Upper lobe of left lung (tissue), 6 donors: Measurements from ENCODE around the gene COPRS. TPM values are rescaled to one million over a fixed set of nuclear protein-coding genes. Genes with fewer than 3 reads are reported as not detected.
"Not testable (repeated sequence)": the region's sequence is repeated elsewhere in the genome, so short reads cannot be mapped to it uniquely, and the experiment has no call there.

ENCODE experiments used
- ATAC-seq, 2 donors: fragments of 200-7000 bp; cut with Tn5 transposase; one replicate each; pipeline ENCODE4 v1.9.1; 2022; ENCODE audit warnings: mild to moderate bottlenecking in 2 of 2, moderate library complexity in 2 of 2; ENCODE audit not compliant: low FRiP score in 2 of 2
- DNase-seq, 2 donors: peaks; one replicate each; pipeline ENCODE4 v3.0.0-alpha.2; 2019 to 2020
- H3K27ac ChIP-seq, 4 donors: fragments of 200-600 bp; sonication (generic); one replicate each; pipeline ENCODE4 v1.5.1; 2016 to 2019
- H3K27me3 ChIP-seq, 4 donors: fragments of 200-600 bp; sonication (generic); one replicate each; pipeline ENCODE4 v1.5.1; 2017 to 2019
- H3K36me3 ChIP-seq, 4 donors: fragments of 200-600 bp; sonication (generic); one replicate each; pipeline ENCODE4 v1.5.1; 2016 to 2019
- H3K4me1 ChIP-seq, 4 donors: fragments of 200-600 bp; sonication (generic); one replicate each; pipeline ENCODE4 v1.5.1; 2018 to 2019
- H3K4me3 ChIP-seq, 4 donors: fragments of 200-600 bp; sonication (generic); one replicate each; pipeline ENCODE4 v1.5.1; 2017 to 2019; ENCODE audit warnings: mild to moderate bottlenecking in 2 of 4, moderate library complexity in 1 of 4
- H3K9me3 ChIP-seq, 4 donors: fragments of 200-600 bp; sonication (generic); one replicate each; pipeline ENCODE4 v1.5.1; 2018 to 2019
- EP300 ChIP-seq, 4 donors: sonication (generic); formaldehyde crosslinking; IDR thresholded peaks; one replicate each; pipeline ENCODE4 v1.5.1; 2017; ENCODE audit warnings: antibody characterized with exemption in 4 of 4, control low read depth in 2 of 4
- POLR2A ChIP-seq, 4 donors: fragments of 450-650 bp; IDR thresholded peaks; one replicate each; pipeline ENCODE4 v1.5.1; 2016 to 2017; ENCODE audit warnings: antibody characterized with exemption in 4 of 4, mild to moderate bottlenecking in 2 of 4
- POLR2AphosphoS5 ChIP-seq, 2 donors: sonication (generic); formaldehyde crosslinking; IDR thresholded peaks; one replicate each; pipeline ENCODE4 v1.5.1; 2017; ENCODE audit warnings: antibody characterized with exemption in 2 of 2
- WGBS, 2 donors: methylation state at CpG; one replicate each; pipeline ENCODE4 v1.1.5; 2017 to 2018; 5-methylcytosine and 5-hydroxymethylcytosine counted together
- total RNA-seq, 6 donors: library from RNA; depleted of rRNA in 4 of 6; stranded (reverse); fragments of >200 nt in 4 of 6; gene quantifications; one replicate each; pipeline versions ENCODE4 v1.1.0 to v1.2.1, GENCODE V29; 2016 to 2021
- TF ChIP-seq, protein P1 (sequence below), 6 experiments: fragments of 450-650 bp in 4 of 6; fragments of 200-600 bp in 2 of 6; sonication (generic) in 2 of 6; IDR thresholded peaks; one replicate each; pipeline ENCODE4 v1.5.1; 2016 to 2019; ENCODE audit warnings: antibody characterized with exemption in 6 of 6
- donor health status: DM: no; HTN: no; CAD: no; lungs with moderate emphysema.
- donor health status: DM: no; HTN: yes; CAD: no; lungs with severe emphysema.

COPRS gene
- total RNA-seq, 6 donors from 2014 or later, result 13.6 to 84.8 (median 44.1) TPM

DNA sequence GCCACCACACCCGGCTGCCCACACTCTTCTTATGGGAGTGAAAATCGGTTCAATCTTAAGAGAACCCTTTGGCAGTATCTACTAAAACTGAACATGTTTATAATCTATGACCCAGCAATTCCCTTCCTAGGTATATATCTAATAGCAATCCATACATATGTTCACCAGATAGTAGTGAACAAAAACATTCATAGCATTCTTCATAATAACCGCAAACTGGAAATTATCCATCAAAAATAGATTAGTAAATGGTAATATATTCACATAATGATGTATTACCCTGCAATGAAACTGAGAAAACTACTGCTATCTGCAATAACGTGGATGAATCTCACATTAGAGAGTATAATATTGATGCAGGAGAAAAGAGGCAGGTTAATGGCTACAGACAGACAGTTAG is 23.1 kb downstream of the COPRS start:
- H3K36me3 ChIP-seq, result no peaks in the 10 kb centered on the region
- no peak for ATAC-seq
- no peaks in the 10 kb centered on the region for H3K9me3 ChIP-seq
- 91 to 94% methylated on average over 4 of the region's 4 CpGs for WGBS, 2 donors
- H3K27ac ChIP-seq, result no peak overlapping the region
- no peak for DNase-seq
- no peaks in the 10 kb centered on the region for H3K4me1 ChIP-seq
- H3K4me3 ChIP-seq, result no peak overlapping the region
- H3K27me3 ChIP-seq, result no peaks in the 10 kb centered on the region
- TF ChIP-seq POLR2AphosphoS5 (IDR thresholded peaks at IDR 0.05) (no peak), POLR2A (IDR thresholded peaks at IDR 0.05) (no peak), EP300 (IDR thresholded peaks at IDR 0.05) (no peak)
- TF ChIP-seq, protein P1, sequence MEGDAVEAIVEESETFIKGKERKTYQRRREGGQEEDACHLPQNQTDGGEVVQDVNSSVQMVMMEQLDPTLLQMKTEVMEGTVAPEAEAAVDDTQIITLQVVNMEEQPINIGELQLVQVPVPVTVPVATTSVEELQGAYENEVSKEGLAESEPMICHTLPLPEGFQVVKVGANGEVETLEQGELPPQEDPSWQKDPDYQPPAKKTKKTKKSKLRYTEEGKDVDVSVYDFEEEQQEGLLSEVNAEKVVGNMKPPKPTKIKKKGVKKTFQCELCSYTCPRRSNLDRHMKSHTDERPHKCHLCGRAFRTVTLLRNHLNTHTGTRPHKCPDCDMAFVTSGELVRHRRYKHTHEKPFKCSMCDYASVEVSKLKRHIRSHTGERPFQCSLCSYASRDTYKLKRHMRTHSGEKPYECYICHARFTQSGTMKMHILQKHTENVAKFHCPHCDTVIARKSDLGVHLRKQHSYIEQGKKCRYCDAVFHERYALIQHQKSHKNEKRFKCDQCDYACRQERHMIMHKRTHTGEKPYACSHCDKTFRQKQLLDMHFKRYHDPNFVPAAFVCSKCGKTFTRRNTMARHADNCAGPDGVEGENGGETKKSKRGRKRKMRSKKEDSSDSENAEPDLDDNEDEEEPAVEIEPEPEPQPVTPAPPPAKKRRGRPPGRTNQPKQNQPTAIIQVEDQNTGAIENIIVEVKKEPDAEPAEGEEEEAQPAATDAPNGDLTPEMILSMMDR (IDR thresholded peaks at IDR 0.05), result no peak

DNA sequence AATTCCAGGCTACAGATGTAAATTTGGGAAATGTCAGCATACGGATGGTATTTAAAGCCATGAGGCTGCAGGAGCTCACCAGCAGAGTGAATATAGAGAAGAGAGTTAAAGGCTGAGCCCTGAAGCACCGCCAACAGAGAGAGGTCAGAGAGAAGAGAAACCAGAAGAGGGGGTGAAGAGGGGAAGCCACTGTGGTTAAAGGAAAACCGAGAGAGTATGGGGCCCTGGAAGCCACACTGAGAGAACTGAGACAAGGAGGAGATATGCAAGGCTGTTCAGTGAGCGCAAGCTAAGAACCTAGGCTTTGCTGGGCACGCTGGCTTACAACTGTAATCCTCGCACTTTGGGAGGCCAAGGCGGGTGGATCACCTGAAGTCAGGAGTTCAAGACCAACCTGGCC is 24.6 kb downstream of the COPRS start:
- Histone ChIP-seq H3K36me3 (no peaks in the 10 kb centered on the region), H3K4me1 (no peaks in the 10 kb centered on the region), H3K4me3 (no peak overlapping the region), H3K27ac (no peak overlapping the region), H3K27me3 (no peaks in the 10 kb centered on the region), H3K9me3 (no peaks in the 10 kb centered on the region)
- no peak for ATAC-seq
- TF ChIP-seq POLR2A (IDR thresholded peaks at IDR 0.05) (no peak), EP300 (IDR thresholded peaks at IDR 0.05) (no peak), POLR2AphosphoS5 (IDR thresholded peaks at IDR 0.05) (no peak)
- TF ChIP-seq, protein P1 (IDR thresholded peaks at IDR 0.05), result no peak
- no peak for DNase-seq
- WGBS, 2 donors, result 64 to 68% methylated on average over 7 of the region's 7 CpGs

DNA sequence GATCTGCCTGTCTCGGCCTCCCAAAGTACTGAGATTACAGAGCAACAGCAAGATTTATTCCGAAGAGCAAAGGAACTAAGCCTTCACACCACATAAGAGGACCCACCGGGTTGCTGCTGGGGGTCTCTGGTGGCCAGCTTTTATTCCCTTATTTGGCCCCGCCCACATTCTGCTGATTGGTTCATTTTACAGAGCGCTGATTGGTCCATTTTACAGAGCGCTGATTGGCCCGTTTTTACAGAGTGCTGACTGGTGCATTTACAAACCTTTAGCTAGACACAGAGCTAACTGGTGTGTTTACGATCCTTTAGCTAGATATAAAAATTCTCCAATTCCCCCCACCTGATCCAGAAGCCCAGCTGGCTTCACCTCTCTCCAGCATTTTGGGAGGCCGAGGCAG is 26.3 kb downstream of the COPRS start:
- H3K27me3 ChIP-seq, result no peaks in the 10 kb centered on the region
- no peaks in the 10 kb centered on the region for H3K36me3 ChIP-seq
- 85% methylated on average over 9 of the region's 9 CpGs for WGBS, 2 donors
- no peaks in the 10 kb centered on the region for H3K9me3 ChIP-seq
- H3K4me3 ChIP-seq, result no peak overlapping the region
- ATAC-seq (no peak), DNase-seq (no peak)
- TF ChIP-seq POLR2A (IDR thresholded peaks at IDR 0.05), result no peak
- TF ChIP-seq, protein P1 (IDR thresholded peaks at IDR 0.05), result no peak
- TF ChIP-seq EP300 (IDR thresholded peaks at IDR 0.05), result no peak
- no peak for TF ChIP-seq POLR2AphosphoS5 (IDR thresholded peaks at IDR 0.05)
- H3K27ac ChIP-seq, result no peak overlapping the region
- H3K4me1 ChIP-seq, result no peaks in the 10 kb centered on the region

DNA sequence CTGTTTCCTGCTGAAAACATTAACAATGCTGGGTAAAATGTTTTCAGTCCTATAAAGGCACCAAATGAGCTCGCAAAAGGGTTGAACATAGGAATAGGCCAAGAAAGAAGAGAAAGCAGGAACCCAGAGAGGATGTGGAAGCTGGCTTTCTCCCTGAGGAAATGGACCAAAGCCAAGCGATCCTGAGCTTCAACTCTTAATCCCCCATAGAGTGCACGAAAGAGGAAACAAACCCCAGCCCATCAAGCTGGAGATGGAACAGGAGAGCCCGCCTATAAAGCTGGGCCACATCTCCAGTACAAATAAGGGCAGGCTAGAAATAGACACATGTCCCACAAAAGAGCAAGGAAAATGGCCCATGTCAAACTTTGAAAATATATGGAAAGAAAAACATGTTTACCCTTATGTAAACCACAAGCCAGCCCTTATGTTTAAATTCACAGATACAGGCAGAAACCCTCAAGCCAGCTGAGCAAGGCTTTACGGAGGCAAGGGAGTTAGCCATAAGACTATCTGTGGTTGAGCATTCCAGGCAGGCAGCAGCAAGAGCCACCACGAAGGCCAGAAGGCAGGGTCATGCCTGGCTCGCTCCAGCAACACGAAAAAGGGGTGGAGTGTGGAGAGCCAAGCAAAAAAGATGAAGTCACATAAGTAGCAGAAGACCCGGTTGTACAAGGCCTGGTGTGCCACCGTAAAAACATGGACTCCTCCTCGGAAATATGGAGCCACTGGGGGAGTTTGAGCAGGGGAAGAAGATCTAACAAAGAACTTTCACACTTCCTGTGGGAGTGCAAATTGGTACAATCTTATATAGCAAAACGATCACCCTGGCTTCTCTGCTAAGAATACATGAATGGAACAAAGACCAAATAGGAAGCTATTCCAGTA is 27.8 kb downstream of the COPRS start:
- Histone ChIP-seq H3K27me3 (no peaks in the 10 kb centered on the region), H3K36me3 (no peaks in the 10 kb centered on the region), H3K27ac (no peak overlapping the region), H3K9me3 (no peaks in the 10 kb centered on the region), H3K4me3 (no peak overlapping the region), H3K4me1 (no peaks in the 10 kb centered on the region)
- WGBS, 2 donors, result 71% methylated on average over 12 of the region's 12 CpGs
- DNase-seq (no peak), ATAC-seq (no peak)
- TF ChIP-seq POLR2A (IDR thresholded peaks at IDR 0.05), result no peak
- TF ChIP-seq, protein P1 (IDR thresholded peaks at IDR 0.05), result no peak

DNA sequence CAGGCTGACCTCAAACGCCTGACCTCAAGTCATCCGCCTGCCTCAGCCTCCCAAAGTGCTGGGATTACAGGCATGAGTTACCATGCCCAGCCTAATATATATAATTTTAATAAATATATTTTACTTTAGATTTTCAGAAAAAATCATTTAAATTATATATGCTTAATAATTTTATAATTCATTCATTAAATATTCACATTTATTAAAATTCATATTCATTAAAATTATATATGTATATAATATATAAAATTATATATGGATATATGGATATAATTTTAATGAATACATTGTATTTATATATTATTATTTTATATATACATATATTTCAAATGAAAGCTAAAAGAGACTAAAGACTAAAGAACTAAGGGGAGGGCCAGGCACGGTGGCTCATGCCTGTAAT is 29.4 kb downstream of the COPRS start:
- DNase-seq (no peak), ATAC-seq (no peak)
- no peak overlapping the region for H3K27ac ChIP-seq
- no peak overlapping the region for H3K4me3 ChIP-seq
- H3K9me3 ChIP-seq, result no peaks in the 10 kb centered on the region
- TF ChIP-seq, protein P1 (IDR thresholded peaks at IDR 0.05), result no peak
- TF ChIP-seq POLR2A (IDR thresholded peaks at IDR 0.05) (no peak), POLR2AphosphoS5 (IDR thresholded peaks at IDR 0.05) (no peak), EP300 (IDR thresholded peaks at IDR 0.05) (no peak)
- no peaks in the 10 kb centered on the region for H3K27me3 ChIP-seq
- no peaks in the 10 kb centered on the region for H3K4me1 ChIP-seq
- WGBS, 2 donors, result 87 to 98% methylated on average over 3 of the region's 3 CpGs
- no peaks in the 10 kb centered on the region for H3K36me3 ChIP-seq

DNA sequence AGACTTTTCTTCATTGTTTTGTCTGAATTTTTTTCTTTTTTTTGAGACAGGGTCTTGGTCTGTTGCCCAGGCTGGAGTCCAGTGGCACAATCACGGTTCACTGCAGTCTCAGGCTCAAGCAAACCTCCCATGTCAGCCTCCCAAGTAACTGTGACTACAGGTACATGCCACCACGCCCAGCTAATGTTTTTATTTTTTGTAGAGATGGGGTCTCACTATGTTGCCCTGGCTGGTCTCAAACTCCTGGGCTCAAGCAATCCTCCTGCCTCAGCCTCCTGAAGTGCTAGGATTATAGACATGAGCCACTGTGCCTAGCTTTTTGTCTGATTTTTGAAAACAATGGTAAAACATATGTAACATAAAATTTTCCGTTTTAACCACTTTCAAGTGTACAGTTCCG is 30.1 kb downstream of the COPRS start:
- not testable (repeated sequence) for DNase-seq, H3K4me1 ChIP-seq, H3K36me3 ChIP-seq, H3K27me3 ChIP-seq, H3K9me3 ChIP-seq, ATAC-seq, H3K4me3 ChIP-seq, H3K27ac ChIP-seq
- WGBS, 2 donors, result 94 to 96% methylated on average over 4 of the region's 4 CpGs
